ENCODE measurements around the gene ZNF212. TPM values are rescaled to one million over a fixed set of nuclear protein-coding genes. Genes with fewer than 3 reads are reported as not detected.

The ZNF212 gene
- total and polyA plus RNA-seq, 2 donors (not counting 1 experiment from before 2014, with no cell fraction given) = 4.2 to 4.8 TPM

- no peak overlapping the region for H3K27ac ChIP-seq (ENCODE audit: insufficient read depth, low read length)
- H2AFZ ChIP-seq (ENCODE audit: low read length) = no peak overlapping the region
- H3K9ac ChIP-seq (ENCODE audit: insufficient read depth, low read length) = no peak overlapping the region
- no peaks in the 10 kb centered on the region for H3K79me2 ChIP-seq (ENCODE audit: control insufficient read depth, insufficient read depth, low read length)
- TF ChIP-seq EZH2 (IDR thresholded peaks at IDR 0.05; ENCODE audit: low read length, missing control alignments) (no peak), CTCF (conservative IDR thresholded peaks at IDR 0.05 in 1 of 2, IDR thresholded peaks at IDR 0.05 in 1 of 2; ENCODE audit: low read depth in 1 of 2, low read length in 2 of 2) (no peak)
- no peak overlapping the region for H3K4me2 ChIP-seq (ENCODE audit: extremely low read depth, insufficient read depth, low read length)
- DNase-seq (ENCODE audit: low read depth in 2 of 2) = no peak
- H3K36me3 ChIP-seq (ENCODE audit: control insufficient read depth, insufficient read depth, low read length) = peaks cover 11% of the 10 kb centered on the region
- H3K27me3 ChIP-seq (ENCODE audit: control insufficient read depth, insufficient read depth, low read length) = no peaks in the 10 kb centered on the region
- no peaks in the 10 kb centered on the region for H3K4me1 ChIP-seq (ENCODE audit: control insufficient read depth, extremely low read depth, insufficient read depth, low read length)
- no peak overlapping the region for H3K4me3 ChIP-seq (replicated peaks in 1 of 4; ENCODE audit: control extremely low read depth in 1 of 4, insufficient read depth in 1 of 4, low read depth in 3 of 4, low read length in 4 of 4)
- no peaks in the 10 kb centered on the region for H4K20me1 ChIP-seq (ENCODE audit: control insufficient read depth, extremely low read depth, insufficient read depth, low read length)
- no peaks in the 10 kb centered on the region for H3K9me3 ChIP-seq (ENCODE audit: control insufficient read depth, insufficient read depth, low read depth, low read length)
These were observed 41.4 kb downstream of the ZNF212 start for GRCh38 chr7:149280661-149281507.

DNA sequence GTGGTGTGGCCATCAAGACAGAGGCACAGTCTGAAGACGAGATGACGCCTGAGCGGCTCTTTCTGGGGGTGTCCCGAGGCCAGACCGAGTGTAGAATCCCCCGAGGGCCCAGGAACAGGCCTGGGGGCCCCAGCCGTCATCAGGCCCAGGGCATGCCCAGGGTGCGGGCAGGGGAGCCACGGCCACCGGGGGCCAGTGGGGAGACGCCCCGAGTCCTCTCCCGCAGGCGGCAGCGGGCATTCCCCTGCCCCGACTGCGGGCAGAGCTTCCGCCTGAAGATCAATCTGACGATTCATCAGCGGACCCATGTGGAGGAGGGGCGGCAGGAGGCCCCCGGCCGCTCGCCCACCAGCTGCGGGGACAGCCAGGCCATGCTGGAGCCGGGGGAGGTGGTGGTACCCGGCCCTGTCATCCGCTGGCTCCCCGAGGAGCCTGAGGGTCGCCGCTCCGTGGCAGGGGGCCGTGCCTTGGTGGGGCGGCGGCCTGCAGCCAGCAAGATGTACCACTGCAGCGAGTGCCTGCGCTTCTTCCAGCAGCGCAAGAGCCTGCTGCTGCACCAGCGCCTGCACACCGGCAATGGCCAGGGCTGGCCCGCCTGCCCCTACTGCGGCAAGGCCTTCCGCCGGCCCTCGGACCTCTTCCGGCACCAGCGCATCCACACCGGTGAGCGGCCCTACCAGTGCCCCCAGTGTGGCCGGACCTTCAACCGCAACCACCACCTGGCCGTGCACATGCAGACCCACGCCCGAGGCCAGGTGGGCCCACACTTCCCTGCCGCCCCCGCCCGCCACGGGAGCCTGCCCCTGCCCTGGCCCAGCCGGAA, 42.3 kb downstream of the ZNF212 start:
- no peak overlapping the region for H3K4me2 ChIP-seq (ENCODE audit: extremely low read depth, insufficient read depth, low read length)
- H3K9ac ChIP-seq (ENCODE audit: insufficient read depth, low read length) = no peak overlapping the region
- peaks cover 11% of the 10 kb centered on the region for H3K36me3 ChIP-seq (ENCODE audit: control insufficient read depth, insufficient read depth, low read length)
- H2AFZ ChIP-seq (ENCODE audit: low read length) = no peak overlapping the region
- H3K9me3 ChIP-seq (ENCODE audit: control insufficient read depth, insufficient read depth, low read depth, low read length) = no peaks in the 10 kb centered on the region
- H3K4me1 ChIP-seq (ENCODE audit: control insufficient read depth, extremely low read depth, insufficient read depth, low read length) = no peaks in the 10 kb centered on the region
- H4K20me1 ChIP-seq (ENCODE audit: control insufficient read depth, extremely low read depth, insufficient read depth, low read length) = no peaks in the 10 kb centered on the region
- H3K27ac ChIP-seq (ENCODE audit: insufficient read depth, low read length) = no peak overlapping the region
- no peak for DNase-seq (ENCODE audit: low read depth in 2 of 2)
- TF ChIP-seq EZH2 (IDR thresholded peaks at IDR 0.05; ENCODE audit: low read length, missing control alignments) (no peak), CTCF (conservative IDR thresholded peaks at IDR 0.05 in 1 of 2, IDR thresholded peaks at IDR 0.05 in 1 of 2; ENCODE audit: low read depth in 1 of 2, low read length in 2 of 2) (no peak)
- no peaks in the 10 kb centered on the region for H3K27me3 ChIP-seq (ENCODE audit: control insufficient read depth, insufficient read depth, low read length)
- H3K4me3 ChIP-seq (replicated peaks in 1 of 4; ENCODE audit: control extremely low read depth in 1 of 4, insufficient read depth in 1 of 4, low read depth in 3 of 4, low read length in 4 of 4) = no peak overlapping the region
- H3K79me2 ChIP-seq (ENCODE audit: control insufficient read depth, insufficient read depth, low read length) = no peaks in the 10 kb centered on the region

- DNase-seq (ENCODE audit: low read depth in 2 of 2) = no peak
- Histone ChIP-seq H3K79me2 (ENCODE audit: control insufficient read depth, insufficient read depth, low read length) (no peaks in the 10 kb centered on the region), H3K36me3 (ENCODE audit: control insufficient read depth, insufficient read depth, low read length) (peaks cover 11% of the 10 kb centered on the region), H3K9ac (ENCODE audit: insufficient read depth, low read length) (no peak overlapping the region), H3K9me3 (ENCODE audit: control insufficient read depth, insufficient read depth, low read depth, low read length) (no peaks in the 10 kb centered on the region), H3K4me2 (ENCODE audit: extremely low read depth, insufficient read depth, low read length) (no peak overlapping the region), H3K27ac (ENCODE audit: insufficient read depth, low read length) (no peak overlapping the region), H3K4me1 (ENCODE audit: control insufficient read depth, extremely low read depth, insufficient read depth, low read length) (no peaks in the 10 kb centered on the region), H3K4me3 (replicated peaks in 1 of 4; ENCODE audit: control extremely low read depth in 1 of 4, insufficient read depth in 1 of 4, low read depth in 3 of 4, low read length in 4 of 4) (no peak overlapping the region), H4K20me1 (ENCODE audit: control insufficient read depth, extremely low read depth, insufficient read depth, low read length) (no peaks in the 10 kb centered on the region), H2AFZ (ENCODE audit: low read length) (no peak overlapping the region), H3K27me3 (ENCODE audit: control insufficient read depth, insufficient read depth, low read length) (no peaks in the 10 kb centered on the region)
- TF ChIP-seq EZH2 (IDR thresholded peaks at IDR 0.05; ENCODE audit: low read length, missing control alignments) (no peak), CTCF (conservative IDR thresholded peaks at IDR 0.05 in 1 of 2, IDR thresholded peaks at IDR 0.05 in 1 of 2; ENCODE audit: low read depth in 1 of 2, low read length in 2 of 2) (no peak)
These were observed 42.8 kb downstream of the ZNF212 start for GRCh38 chr7:149282331-149282655.

All from fibroblast of lung (primary cell).